Adrenal gland (tissue), 5 donors: Measurements from ENCODE around the gene RPTN.

ENCODE experiments used
- CTCF ChIP-seq, 6 experiments: fragments of 450-650 bp in 4 of 6; fragments of 200-600 bp in 2 of 6; sonication (generic) in 1 of 6; IDR thresholded peaks; 1 replicate in 5 of 6; 2 replicates in 1 of 6; pipeline versions ENCODE4 v1.5.1 to v1.8.0; 2016 to 2021; ENCODE audit warnings: antibody characterized with exemption in 6 of 6, mild to moderate bottlenecking in 2 of 6, moderate library complexity in 1 of 6
- POLR2A ChIP-seq, 2 donors: fragments of 450-650 bp; IDR thresholded peaks; one replicate each; pipeline ENCODE4 v1.6.1; 2017; ENCODE audit warnings: antibody characterized with exemption in 2 of 2, mild to moderate bottlenecking in 2 of 2, moderate library complexity in 1 of 2
- donor health status: DM: no; HTN: no; CAD: no.

- TF ChIP-seq CTCF (IDR thresholded peaks at IDR 0.05), result no peak
- no peak for TF ChIP-seq POLR2A (IDR thresholded peaks at IDR 0.05)
These were observed 46.1 kb downstream of the RPTN start for GRCh38 chr1:152112885-152113432.
